Measurements from ENCODE around the gene LNPK.
"Not testable (repeated sequence)": the region's sequence is repeated elsewhere in the genome, so short reads cannot be mapped to it uniquely, and the experiment has no call there.

Gene LNPK

DNA sequence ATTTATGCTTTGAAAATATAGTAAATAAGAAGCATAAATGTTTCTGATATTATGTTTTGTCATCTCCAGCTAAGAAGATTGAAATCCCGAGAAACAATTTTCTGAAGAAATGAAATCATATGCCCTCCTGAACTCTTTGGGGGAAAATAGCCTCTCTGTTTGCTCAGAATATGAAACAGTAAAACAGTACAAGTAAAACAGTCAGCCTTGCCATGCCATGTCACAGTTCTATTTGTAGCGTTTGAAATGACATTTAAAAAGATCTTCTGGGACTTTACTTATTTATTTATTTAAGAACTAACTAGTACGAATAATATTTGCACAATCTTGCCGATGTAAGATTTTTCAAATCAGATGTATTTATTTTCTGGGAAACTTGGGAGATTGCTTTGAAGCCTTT is 98.0 kb downstream of the LNPK start:
- DNase-seq (ENCODE audit: low read depth) = no peak

DNA sequence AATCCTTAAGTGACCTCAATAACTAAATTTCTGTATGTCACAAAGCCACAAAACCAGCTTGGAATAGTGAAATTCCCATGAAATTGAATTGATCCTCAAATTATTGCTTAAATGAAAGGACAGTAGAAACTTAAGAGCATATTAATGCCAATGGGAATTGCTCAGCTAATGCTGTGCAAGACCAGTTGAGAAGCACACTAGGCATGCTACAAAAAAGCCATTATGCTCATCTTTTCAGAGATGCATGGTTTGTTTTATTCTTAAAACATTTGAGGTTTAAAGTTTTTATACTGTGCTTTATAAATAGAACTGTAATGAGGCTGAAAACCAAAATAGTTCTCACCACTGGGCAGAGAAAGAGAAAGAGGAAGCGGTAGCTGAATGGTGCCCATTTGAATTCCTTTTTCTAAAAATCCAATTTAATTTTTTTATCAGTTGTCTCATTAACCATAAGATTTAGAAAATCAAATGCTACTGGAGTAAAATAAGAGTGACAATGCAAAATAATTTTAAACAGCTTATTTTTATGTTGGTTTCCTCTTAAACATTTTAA is 98.6 kb downstream of the LNPK start:
- no peak for DNase-seq (ENCODE audit: low read depth)

DNA sequence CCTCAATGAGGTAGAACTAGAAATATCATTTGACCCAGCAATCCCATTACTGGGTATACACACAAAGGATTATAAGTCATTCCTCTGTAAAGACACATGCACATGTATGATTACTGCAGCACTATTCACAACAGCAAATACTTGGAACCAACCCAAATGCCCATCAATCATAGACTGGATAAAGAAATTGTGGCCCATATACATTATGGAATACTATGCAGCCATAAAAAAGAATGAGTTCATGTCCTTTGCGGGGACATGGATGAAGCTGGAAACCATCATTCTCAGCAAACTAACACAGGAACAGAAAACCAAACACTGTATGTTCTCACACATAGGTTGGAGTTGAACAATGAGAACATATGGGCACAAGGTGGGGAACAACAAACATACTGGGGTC is 106.1 kb downstream of the LNPK start:
- not testable (repeated sequence) for DNase-seq (ENCODE audit: low read depth)

DNA sequence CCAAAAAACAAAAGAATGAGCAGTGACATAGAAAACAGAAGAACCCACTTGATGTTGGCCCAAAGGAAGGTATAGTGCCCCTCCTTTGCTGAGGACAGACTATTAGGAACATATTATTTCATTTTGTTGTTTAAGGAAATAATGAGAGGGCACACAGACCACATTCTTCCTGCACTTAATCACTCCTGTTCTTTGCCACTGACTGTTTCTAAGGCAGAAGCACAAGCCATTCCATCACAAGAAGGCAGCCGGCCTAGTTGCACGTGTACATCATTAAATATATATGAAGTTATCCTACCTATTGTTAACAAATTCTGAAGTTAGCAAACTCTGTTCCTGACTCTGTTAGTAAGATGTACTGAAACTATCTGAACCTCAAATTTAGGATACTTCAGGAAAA is 110.0 kb downstream of the LNPK start:
- DNase-seq (ENCODE audit: low read depth) = no peak

DNA sequence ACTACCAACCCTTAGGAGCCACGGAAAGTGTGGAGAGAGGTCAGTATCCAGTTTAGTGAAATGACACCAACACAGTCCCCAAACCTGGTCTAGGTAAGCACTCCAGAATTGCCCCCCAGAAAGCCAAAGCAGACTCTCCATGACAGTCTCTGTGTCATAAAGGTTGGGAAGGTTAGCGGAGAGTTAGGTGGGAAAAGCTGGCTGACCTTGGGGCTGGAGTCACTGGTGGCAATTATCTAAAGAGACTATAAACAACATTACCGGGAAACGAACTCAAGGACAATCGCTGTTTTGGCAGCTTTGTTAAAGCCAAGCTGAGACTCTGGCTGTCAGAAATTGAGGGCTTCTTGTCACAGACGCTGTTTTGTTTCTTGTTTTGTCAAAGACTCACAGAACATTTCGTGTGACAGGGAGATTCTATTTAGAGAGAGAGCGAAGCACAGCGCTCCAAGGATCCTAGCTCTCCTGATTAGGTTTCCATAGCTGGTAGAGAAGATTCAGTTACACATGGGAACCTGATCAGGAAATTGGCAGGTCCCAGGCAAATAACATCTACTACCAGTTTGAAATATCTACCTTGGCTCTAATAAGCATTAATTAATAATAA is 111.3 kb downstream of the LNPK start:
- DNase-seq (ENCODE audit: low read depth) = no peak

DNA sequence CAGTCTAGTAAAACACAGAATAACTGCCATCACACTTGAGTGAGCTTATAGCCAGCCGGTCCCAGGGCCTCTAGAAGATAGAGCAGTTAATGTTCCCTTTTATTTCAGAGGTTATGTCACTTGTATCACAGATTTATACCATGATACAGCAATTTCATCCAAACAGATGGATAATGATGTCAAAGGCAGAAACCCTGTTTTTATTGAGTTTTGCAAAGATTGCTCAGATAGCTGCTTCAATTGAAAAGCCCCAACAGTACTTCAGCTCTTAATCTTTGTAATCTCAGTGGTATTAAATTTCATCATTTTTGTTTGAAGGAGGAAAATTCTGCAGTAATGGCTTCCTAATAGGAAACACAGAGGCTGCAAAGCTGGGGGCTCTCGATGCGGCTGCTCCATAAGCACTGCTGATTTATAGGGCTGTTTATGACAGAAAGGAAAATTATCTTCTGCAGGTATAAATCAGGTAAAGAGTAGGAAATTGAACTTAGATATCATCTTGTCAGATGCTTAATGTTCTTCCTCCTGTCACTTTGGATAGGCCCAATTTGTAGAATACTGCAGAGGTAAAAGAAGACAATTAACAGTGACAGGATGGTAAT is 112.3 kb downstream of the LNPK start:
- DNase-seq (ENCODE audit: low read depth) = no peak

DNA sequence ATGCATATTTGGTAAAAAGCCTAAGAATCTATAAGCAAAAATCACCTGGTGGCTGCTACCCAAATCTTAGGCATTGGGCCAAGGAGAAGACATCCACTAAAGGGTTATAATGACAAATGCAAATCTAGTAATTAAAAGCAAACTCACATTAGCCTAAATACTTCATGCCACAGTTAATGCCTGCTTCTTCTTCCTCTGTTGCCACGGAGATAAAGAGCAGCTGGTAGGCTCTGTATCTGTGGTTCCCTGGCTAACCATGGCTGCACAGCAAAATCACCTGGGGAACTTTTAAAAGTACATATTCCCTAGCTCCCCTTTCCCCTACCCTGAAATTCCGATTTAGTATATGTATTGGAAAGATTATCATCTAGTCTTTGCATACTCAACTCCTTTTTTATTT is 114.3 kb downstream of the LNPK start:
- no peak for DNase-seq (ENCODE audit: low read depth)

DNA sequence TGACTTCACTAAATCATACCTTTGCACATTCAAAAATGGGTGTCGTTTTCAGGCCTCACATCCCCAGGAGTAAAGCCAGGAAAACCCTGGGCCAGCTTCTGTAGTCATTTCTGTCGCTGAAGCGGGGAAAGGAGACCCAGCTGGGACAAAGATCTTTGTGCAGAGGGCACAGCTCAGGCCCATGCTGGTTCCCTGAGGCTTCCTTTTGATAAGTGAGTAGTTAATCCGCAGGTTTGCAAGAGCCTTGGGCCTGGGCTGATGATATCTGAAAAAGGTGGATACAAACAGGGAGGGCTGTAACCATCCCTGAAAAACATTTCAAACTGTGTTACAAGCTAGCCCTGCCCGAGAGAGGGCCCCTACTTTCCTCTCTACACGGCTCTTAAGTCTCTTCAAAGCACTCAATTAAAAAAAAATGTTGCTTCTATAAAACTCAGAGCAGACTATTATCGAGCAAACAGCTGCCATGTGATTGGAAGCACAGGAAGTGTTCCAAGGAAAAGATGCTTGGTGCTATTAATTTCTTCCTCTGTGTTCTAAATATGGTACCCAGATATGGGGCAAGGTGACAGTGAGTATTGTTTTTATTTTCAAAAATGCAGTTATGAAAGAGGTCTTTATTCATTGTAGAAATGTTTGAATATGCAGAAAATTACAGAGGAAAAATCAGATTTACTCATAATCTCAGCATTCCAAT is 117.2 kb downstream of the LNPK start:
- DNase-seq (ENCODE audit: low read depth) = no peak

DNA sequence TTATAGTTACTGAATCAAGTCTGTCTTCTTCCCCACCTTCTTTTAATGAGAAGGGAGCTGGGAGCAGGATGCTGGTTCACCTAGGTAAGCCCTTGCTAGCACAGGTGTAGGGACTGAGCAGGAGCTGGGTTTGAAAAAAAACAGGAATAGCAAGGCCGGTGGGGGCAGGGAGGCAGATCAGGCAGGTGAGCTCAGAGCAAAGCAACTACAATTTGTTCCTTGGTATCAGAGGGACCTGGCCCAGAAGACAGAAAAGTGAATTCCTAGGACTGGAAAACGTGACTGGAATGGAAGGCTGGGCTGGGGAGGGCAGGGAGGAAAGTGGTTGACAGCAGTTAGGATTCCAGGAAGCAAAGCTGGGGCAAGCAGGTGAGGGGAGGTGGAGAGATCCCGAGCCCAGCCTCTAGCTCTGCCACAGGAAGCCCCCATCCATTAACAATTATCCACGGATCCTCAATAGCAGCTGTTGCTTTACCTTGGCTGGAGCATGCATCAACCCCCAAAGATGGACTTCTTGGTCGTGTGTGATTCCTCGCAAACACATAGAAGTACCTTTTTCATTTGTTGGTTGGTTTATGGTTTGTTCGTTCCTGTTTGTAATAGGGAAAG is 118.4 kb downstream of the LNPK start:
- no peak for DNase-seq (ENCODE audit: low read depth)

DNA sequence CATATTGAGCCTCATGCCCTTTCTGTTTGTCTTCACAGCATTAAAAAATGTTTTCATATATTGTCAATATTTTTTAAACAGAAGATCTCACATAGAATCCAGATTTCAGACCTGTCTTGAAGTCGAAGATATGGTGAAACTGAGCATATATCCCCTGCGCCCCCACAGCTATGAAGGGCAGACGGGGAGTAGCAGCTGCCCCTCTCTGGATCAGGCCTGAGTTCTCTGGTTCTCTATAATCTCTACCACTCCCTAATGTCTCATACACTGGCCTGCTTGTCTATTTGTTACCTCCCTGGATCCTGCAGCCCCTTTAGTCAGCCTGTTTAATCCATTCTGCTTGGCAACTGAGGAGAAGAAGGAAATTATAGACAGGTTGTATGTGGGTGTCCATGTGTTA is 122.4 kb downstream of the LNPK start:
- DNase-seq (ENCODE audit: low read depth) = no peak

DNA sequence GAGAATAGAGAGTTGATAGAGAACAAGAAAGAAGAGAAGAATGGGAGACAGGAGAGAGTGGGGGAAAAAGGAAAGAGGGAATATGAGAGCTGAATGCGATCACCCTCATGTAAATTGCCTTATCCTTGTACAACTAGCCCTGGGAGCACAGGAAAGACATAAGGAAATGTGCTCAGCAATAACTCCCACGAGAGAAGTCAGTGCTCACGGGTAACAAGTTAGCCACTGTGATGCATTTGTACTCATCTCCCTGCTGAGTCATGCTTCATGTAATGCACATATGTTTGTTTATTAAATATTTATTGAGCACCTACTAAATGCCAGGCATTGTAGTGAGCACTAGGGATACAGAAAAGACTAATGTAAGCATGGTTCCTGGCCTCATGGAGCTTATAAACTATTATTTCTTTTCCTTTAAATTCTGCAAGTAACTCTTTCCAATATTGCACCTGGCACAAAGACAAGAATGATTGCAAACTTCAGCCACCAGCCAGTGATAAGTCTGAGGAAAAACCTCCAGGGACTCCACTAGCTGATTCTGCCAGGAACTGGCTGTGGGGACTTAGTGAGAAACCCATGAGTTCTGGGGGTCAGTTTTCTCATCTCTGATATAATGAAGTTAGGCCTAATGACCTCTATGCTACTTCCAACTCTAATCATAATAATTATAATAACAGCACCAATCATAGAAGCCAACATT is 124.1 kb downstream of the LNPK start:
- no peak for DNase-seq (ENCODE audit: low read depth)

DNA sequence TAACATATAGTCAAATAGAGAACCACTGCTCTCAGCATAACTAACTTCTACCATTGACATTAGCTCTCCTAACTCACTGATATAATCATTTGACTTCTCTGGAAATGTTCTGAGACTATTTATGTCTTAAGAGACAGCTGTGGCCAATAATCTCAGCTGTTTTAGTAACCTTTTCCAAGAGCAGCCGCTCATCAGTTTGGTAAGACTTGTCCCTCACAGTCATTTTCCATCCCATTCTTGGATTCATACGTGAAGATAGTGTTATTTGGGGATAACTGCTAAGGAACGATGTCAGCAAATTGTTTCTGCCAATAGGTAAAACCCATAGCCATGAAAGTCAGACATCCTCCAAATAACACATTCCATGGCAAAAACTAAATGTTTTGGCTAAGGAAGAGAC is 127.8 kb downstream of the LNPK start:
- no peak for DNase-seq (ENCODE audit: low read depth)
